AG10803 (cell line): ENCODE measurements around the gene KDM2A.

ENCODE experiments used
- DNase-seq: peaks from one replicate; pipeline ENCODE4 v3.0.0; 2010; ENCODE audit warnings: low read depth
- H3K4me3 ChIP-seq: 2 replicates; pipeline ENCODE4 v1.5.1; 2011; ENCODE audit warnings: mild to moderate bottlenecking, low read length, control low read depth
- TF ChIP-seq, protein P1 (sequence below): conservative IDR thresholded peaks from 2 replicates; pipeline ENCODE4 v1.5.1; 2011; ENCODE audit warnings: mild to moderate bottlenecking, low read length, control low read depth, inconsistent platforms

The KDM2A gene

DNA sequence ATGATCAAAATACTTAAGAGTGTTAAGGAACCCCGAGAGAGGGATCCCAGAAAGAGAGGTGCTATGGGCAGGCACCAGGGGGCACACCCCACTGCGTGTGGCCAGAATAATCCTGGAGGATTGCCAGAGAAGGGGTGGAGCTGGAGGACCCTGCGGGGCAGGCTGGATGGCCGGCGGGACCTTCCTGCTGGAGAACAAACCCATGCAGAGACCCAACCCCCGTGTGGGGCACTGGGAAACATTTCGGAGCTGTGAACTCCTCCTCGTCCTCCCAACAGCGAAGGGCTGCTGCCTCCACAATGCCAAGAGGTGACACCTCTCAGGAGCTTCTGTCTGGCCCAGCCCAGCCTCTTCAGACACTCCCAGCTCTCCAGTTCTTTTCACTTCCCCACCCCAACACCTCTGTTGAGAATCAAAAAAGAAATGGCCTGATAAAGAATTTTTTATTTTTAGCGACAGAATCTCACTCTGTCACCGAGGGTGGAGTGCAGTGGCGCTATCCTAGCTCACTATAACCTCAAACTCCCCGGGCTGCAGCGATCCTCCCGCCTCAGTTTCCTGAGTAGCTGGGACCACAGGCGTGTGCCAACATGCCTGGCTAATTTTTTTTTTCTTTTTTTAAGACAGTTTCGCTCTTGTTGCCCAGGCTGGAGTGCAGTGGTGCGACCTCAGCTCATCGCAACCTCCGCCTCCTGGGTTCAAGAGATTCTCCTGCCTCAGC lies 36.8 kb upstream of the KDM2A start:
- no peak overlapping the region for H3K4me3 ChIP-seq
- no peak for DNase-seq
- TF ChIP-seq, protein P1, sequence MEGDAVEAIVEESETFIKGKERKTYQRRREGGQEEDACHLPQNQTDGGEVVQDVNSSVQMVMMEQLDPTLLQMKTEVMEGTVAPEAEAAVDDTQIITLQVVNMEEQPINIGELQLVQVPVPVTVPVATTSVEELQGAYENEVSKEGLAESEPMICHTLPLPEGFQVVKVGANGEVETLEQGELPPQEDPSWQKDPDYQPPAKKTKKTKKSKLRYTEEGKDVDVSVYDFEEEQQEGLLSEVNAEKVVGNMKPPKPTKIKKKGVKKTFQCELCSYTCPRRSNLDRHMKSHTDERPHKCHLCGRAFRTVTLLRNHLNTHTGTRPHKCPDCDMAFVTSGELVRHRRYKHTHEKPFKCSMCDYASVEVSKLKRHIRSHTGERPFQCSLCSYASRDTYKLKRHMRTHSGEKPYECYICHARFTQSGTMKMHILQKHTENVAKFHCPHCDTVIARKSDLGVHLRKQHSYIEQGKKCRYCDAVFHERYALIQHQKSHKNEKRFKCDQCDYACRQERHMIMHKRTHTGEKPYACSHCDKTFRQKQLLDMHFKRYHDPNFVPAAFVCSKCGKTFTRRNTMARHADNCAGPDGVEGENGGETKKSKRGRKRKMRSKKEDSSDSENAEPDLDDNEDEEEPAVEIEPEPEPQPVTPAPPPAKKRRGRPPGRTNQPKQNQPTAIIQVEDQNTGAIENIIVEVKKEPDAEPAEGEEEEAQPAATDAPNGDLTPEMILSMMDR = no peak

DNA sequence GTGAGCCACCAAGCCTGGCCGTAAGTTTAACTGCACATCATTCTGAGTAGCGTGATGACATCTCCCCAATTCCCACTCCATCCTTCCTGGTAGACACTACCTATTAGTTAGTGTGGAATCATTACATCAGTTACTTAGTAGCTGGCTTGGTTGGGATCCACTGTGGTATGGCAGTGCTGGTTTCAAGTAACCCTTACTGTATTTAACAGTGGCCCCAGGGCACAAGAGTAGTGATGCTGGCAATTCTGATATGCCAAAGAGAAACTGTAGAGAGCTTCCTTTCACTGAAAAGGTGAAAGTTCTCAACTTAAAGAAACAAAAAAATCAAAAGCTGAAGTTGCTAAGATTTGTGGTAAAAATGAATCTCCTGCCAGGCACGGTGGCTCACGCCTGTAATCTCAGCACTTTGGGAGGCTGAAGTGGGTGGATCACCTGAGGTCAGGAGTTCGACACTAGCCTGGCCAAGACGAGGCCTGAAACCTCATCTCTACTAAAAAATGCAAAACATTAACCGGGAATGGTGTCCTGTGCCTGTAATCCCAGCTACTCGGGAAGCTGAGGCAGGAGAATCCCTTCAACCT lies 35.2 kb upstream of the KDM2A start:
- no peak for DNase-seq
- TF ChIP-seq, protein P1 = no peak
- H3K4me3 ChIP-seq = no peak overlapping the region

DNA sequence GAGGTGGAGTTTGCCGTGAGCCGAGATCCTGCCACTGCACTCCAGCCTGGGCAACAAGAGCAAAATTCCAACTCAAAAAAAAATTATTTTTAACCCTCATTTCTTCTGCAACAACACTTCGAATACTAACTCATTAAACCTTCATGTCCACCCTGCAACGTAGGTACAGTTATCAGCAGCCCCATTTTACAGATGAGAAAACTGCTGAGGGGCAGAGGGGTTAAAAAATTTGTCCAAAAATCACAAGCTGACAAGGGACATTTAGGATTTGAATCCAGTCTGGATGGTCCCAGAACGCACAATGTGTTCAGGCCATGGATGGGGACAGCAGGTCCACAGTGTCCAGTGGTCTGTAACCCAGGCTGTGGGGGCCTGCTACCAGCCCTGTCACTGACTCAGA lies 33.4 kb upstream of the KDM2A start:
- TF ChIP-seq, protein P1 = no peak
- DNase-seq = no peak
- no peak overlapping the region for H3K4me3 ChIP-seq

DNA sequence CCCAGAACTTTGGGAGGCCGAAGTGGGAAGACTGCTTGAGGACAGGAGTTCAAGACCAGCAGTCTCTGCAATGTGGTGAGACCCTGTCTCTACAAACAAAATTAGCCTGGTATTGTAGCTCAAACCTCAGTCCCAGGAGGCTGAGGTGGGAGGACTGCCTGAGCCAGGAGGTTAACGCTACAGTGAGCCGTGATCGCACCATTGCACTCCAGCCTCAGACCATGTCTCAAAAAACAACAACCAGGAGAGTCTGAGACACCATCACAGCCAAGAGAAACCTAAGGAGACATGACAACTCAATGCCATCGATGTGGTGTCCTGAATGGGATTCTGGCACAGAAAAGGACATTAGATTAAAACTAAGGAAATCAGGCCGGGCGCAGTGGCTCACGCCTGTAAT lies 28.3 kb upstream of the KDM2A start:
- TF ChIP-seq, protein P1 = no peak
- DNase-seq = no peak

DNA sequence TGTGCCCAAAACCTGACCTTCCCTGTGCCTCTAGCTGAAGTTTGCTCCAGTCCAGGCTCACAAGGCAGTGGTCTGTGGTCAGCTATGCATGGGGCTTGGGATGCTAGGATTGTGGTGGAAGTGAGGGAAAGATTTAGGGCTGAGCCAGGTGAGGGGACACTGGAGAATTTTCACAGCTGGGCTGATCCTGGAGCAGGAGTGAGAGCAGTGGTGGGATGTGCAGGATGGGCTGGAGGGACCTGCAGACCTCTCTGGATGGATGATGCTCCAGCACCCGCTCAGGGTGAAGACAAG lies 23.9 kb upstream of the KDM2A start:
- H3K4me3 ChIP-seq = no peak overlapping the region
- TF ChIP-seq, protein P1 = no peak
- no peak for DNase-seq

More for the DNA sequence above, 28.3 kb upstream of the KDM2A start:
- H3K4me3 ChIP-seq = no peak overlapping the region

DNA sequence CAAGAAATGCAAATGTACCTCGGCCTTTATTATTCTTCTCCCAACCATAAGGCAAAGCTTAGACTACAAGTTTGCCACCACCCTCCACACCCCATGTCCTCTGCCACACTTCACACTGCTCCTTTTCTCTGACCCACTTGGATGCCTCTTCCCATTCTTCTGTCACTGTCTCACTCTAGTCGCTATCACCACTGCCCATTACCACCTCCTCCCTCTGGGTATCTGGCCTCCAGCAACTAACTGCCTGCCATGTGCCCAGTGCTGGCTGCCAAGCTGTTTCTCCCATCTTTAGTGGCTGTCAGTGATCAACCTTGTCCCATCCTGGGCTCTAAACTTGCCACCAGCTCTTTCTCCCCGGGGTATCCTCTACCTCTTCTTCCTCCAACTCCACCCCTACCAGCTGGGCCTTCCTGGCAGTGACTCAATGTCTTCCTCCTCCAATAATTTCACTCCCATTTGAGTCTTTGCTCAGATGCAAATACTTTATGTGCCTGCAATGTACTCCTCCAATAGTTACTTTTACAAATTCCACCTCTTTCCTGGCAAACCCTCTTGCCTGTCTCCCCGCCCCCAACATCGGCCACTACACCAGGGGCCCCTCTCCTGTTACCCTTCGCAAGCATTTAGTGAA lies 20.1 kb upstream of the KDM2A start:
- TF ChIP-seq, protein P1 = no peak
- no peak for DNase-seq
- H3K4me3 ChIP-seq = no peak overlapping the region

DNA sequence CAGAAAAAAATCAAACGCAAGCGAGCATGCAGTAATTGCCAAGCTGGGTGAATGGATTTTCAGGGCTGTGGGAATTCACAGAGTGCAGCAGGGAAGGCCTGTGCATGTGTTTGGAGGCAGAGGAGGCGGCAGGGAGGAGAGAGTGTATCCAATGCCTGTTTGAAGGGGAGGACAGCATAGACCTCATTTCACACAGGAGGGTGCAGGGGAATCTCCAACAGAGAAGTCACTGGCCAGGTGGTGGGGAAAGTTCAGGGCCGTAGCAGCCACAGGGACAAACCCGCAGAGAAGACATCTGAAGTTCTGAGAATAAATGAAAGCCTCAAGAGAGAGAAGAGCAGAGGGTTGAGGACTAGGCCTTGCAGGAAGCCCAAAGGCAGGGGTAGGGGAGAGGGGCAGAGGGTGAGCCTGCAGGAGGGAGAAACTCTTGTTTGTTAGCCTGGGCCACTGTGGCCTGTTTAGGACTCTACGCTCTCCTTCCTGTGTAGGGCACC lies 19.2 kb upstream of the KDM2A start:
- no peak for DNase-seq
- no peak overlapping the region for H3K4me3 ChIP-seq
- TF ChIP-seq, protein P1 = no peak
